ENCODE data around the gene ZFAND3.

ZFAND3 gene

DNA sequence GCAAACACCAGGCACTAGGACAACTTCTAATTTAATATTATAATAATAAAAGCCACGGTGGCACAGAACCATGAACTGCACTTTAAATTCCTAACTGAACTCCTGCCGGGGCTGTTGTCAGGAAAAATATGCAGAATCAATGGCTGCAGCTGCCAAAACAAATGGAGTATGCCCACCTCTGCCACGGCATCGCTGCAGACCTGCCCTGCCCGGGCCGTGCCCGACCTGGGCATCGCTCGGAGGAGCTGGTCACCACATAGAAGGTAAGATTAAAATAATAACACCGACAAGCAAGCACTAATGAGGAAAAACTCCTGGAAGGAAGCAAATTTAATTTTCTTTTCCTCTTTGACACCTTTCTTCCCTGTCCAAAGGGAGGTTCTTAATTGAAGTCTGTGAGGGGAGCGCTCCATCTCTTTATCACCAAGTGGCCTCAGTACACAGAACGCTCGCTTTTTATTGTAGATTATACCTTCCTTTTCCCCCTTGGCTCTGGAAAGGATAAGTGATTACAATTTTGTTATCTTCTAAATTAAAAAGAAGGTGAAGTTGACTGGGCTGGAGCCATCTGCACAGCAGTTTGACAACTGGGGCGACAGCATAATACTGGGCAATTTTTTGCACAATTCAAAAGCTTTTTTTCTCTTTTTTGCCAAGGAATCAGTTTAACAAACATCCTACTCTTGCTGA is 351.3 kb downstream of the ZFAND3 start:
- ChIA-PET POLR2A (no interaction called here), CTCF (no interaction called here)
- no peak for DNase-seq (ENCODE audit: extremely low spot score)
- TF ChIP-seq TARDBP (IDR thresholded peaks at IDR 0.05): no peak
- TF ChIP-seq ZNF384 (IDR thresholded peaks at IDR 0.05): no peak
- TF ChIP-seq FOXA1 (IDR thresholded peaks at IDR 0.05): no peak
- no peak for TF ChIP-seq HDGF (IDR thresholded peaks at IDR 0.05; ENCODE audit: borderline replicate concordance)
- no peak for TF ChIP-seq CTBP1 (IDR thresholded peaks at IDR 0.05; ENCODE audit: borderline replicate concordance)
- TF ChIP-seq NFRKB (IDR thresholded peaks at IDR 0.05): no peak
- no peak for TF ChIP-seq BHLHE40 (IDR thresholded peaks at IDR 0.05; ENCODE audit: borderline replicate concordance)
- TF ChIP-seq FOXK2 (IDR thresholded peaks at IDR 0.05): no peak
- TF ChIP-seq SUZ12 (IDR thresholded peaks at IDR 0.05): no peak
- no peak for TF ChIP-seq ARNT (IDR thresholded peaks at IDR 0.05)
- TF ChIP-seq L3MBTL2 (conservative IDR thresholded peaks at IDR 0.05): no peak
- TF ChIP-seq LEF1 (IDR thresholded peaks at IDR 0.05; ENCODE audit: borderline replicate concordance): no peak
- TF ChIP-seq ELF4 (IDR thresholded peaks at IDR 0.05): no peak
- no peak for TF ChIP-seq FOXM1 (IDR thresholded peaks at IDR 0.05; ENCODE audit: borderline replicate concordance)
- TF ChIP-seq, protein P1, sequence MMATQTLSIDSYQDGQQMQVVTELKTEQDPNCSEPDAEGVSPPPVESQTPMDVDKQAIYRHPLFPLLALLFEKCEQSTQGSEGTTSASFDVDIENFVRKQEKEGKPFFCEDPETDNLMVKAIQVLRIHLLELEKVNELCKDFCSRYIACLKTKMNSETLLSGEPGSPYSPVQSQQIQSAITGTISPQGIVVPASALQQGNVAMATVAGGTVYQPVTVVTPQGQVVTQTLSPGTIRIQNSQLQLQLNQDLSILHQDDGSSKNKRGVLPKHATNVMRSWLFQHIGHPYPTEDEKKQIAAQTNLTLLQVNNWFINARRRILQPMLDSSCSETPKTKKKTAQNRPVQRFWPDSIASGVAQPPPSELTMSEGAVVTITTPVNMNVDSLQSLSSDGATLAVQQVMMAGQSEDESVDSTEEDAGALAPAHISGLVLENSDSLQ (IDR thresholded peaks at IDR 0.05): no peak
- no peak for TF ChIP-seq SP1 (IDR thresholded peaks at IDR 0.05)

DNA sequence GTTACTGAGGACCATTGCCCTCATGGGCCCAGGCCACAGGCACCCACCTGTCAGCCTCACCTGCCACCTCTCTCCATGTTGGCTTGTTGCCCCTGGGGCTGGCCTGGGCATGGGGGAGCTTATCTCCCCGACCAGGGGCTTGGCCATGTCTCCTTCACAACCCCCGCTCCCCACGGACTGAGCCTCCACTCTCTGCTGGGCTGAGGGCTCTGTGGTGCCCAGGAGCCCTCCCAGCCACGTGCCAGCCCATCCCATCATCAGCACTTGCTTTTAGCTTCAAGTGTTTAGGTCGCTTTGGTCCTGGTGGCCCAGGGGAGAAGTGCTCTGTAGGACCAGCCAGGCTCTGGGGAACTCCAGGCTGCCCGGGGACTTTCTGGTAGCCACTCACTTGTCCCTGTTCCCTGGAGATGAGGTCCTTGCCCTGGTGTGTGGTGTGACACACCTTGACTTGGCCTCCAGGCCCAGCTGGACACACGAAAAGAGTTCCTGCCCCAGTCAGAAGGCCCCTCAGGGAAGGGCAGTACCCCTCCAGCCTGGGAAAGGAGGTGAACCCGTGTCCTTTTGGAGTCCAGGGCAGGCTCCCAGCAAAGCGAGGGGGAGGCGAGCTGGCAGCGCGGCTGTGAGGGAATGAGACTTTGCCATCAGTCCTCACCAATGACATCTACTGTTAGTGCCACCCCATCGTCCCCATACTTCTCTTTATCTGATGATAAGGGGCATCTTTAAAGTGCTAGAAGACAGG is 352.6 kb downstream of the ZFAND3 start:
- TF ChIP-seq HDGF (IDR thresholded peaks at IDR 0.05; ENCODE audit: borderline replicate concordance) (no peak), FOXA1 (IDR thresholded peaks at IDR 0.05) (no peak), TARDBP (IDR thresholded peaks at IDR 0.05) (no peak), BHLHE40 (IDR thresholded peaks at IDR 0.05; ENCODE audit: borderline replicate concordance) (no peak), CTBP1 (IDR thresholded peaks at IDR 0.05; ENCODE audit: borderline replicate concordance) (no peak), SUZ12 (IDR thresholded peaks at IDR 0.05) (no peak), L3MBTL2 (conservative IDR thresholded peaks at IDR 0.05) (no peak), LEF1 (IDR thresholded peaks at IDR 0.05; ENCODE audit: borderline replicate concordance) (no peak), ARNT (IDR thresholded peaks at IDR 0.05) (no peak), ZNF384 (IDR thresholded peaks at IDR 0.05) (no peak), FOXM1 (IDR thresholded peaks at IDR 0.05; ENCODE audit: borderline replicate concordance) (no peak), SP1 (IDR thresholded peaks at IDR 0.05) (no peak), FOXK2 (IDR thresholded peaks at IDR 0.05) (no peak), ELF4 (IDR thresholded peaks at IDR 0.05) (no peak)
- TF ChIP-seq, protein P1 (IDR thresholded peaks at IDR 0.05): no peak
- ChIA-PET CTCF (no interaction called here), POLR2A (no interaction called here)
- DNase-seq (ENCODE audit: extremely low spot score): no peak

DNA sequence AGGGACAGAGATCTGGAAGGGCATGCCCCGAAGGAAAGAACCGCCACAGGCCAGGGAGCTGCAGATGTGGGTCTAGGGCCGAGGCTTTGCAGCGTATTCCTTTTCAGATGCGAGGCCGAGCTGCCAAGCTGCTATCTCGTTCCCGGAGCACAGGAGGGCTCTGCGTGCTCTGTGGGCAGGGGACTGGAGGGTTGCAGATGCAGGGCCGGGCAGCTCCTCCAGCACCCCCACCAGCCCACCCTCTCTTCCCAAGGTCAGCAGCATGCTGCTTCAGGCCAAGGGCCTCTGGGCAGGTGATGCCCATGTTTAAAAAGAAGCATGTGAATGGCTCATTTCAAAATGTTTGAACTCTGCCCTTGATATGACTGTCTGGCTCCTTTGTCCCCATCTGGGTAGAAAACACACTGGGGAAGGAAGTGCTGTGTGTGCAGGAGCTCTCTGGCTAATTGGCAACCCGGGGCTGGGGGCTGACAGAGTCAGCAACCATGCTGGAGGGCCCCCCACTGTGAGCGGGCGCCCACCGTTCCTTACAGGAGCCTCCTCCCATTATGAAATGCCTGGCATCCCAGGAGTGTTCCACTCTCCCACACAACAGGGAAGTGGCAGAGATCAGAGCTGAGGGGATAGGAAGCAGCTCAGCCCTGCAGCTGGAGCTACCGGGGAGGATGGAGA is 353.3 kb downstream of the ZFAND3 start:
- no peak for TF ChIP-seq FOXA1 (IDR thresholded peaks at IDR 0.05)
- no peak for TF ChIP-seq LEF1 (IDR thresholded peaks at IDR 0.05; ENCODE audit: borderline replicate concordance)
- no peak for TF ChIP-seq SUZ12 (IDR thresholded peaks at IDR 0.05)
- no peak for TF ChIP-seq FOXK2 (IDR thresholded peaks at IDR 0.05)
- no peak for TF ChIP-seq HDGF (IDR thresholded peaks at IDR 0.05; ENCODE audit: borderline replicate concordance)
- POLR2A ChIA-PET: no interaction called here
- CTCF ChIA-PET: no interaction called here
- DNase-seq (ENCODE audit: extremely low spot score): no peak

DNA sequence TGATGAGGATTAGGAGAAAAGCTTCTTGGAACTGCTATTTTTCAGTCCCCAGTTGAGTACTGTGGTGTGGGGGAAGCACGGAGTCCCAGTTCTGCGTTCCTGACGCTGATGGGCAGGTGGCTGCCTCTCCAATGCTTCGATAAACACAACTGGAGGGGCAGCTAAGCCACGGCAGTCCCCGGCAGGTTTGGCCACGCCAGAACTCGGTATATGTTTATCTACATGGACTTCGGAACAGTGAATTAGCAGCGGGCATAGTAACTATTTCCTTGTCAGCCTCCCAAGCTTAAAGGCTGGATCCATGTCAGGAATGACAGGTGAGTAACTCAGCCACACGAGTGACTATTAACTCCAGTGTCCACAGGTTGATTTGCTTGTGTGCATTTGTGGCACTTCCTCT is 354.4 kb downstream of the ZFAND3 start:
- TF ChIP-seq CTBP1 (IDR thresholded peaks at IDR 0.05; ENCODE audit: borderline replicate concordance): no peak
- TF ChIP-seq ARNT (IDR thresholded peaks at IDR 0.05): no peak
- no peak for DNase-seq (ENCODE audit: extremely low spot score)
- CTCF ChIA-PET: no interaction called here
- POLR2A ChIA-PET: no interaction called here

DNA sequence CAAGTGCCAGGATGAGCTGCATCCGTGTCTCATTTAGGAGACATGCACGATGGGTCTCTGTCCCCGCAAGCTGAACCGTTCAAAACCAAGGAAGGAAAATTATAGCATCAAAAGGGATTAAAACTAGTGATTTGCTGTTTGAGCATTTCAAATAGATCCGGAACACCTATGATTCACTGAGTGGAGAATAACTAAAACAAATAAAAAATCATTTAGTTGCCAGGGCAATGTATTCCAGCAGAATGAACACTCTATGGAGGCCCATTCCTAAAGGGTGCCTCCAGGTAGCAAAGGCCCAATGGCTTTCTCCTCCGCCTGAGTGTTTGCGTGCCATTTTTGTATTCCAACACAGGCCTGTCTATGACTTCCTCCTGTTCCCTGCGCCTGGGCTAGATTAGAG is 354.8 kb downstream of the ZFAND3 start:
- ChIA-PET CTCF (no interaction called here), POLR2A (no interaction called here)
- no peak for TF ChIP-seq ELF4 (IDR thresholded peaks at IDR 0.05)
- no peak for TF ChIP-seq LEF1 (IDR thresholded peaks at IDR 0.05; ENCODE audit: borderline replicate concordance)
- TF ChIP-seq TARDBP (IDR thresholded peaks at IDR 0.05): no peak
- TF ChIP-seq SP1 (IDR thresholded peaks at IDR 0.05): no peak
- TF ChIP-seq NFRKB (IDR thresholded peaks at IDR 0.05): no peak
- TF ChIP-seq ARNT (IDR thresholded peaks at IDR 0.05): no peak
- TF ChIP-seq CTBP1 (IDR thresholded peaks at IDR 0.05; ENCODE audit: borderline replicate concordance): no peak
- no peak for TF ChIP-seq FOXM1 (IDR thresholded peaks at IDR 0.05; ENCODE audit: borderline replicate concordance)
- TF ChIP-seq HDGF (IDR thresholded peaks at IDR 0.05; ENCODE audit: borderline replicate concordance): no peak
- no peak for TF ChIP-seq SUZ12 (IDR thresholded peaks at IDR 0.05)
- TF ChIP-seq FOXA1 (IDR thresholded peaks at IDR 0.05): no peak
- TF ChIP-seq, protein P1 (IDR thresholded peaks at IDR 0.05): no peak
- no peak for TF ChIP-seq L3MBTL2 (conservative IDR thresholded peaks at IDR 0.05)
- DNase-seq (ENCODE audit: extremely low spot score): no peak
